ENCODE data around the gene CAMKMT.

- TF ChIP-seq YY1 (IDR thresholded peaks at IDR 0.05; ENCODE audit: insufficient read depth, insufficient read length) (no peak), ZNF274 (IDR thresholded peaks at IDR 0.05; ENCODE audit: low read depth, low read length) (no peak), SUZ12 (IDR thresholded peaks at IDR 0.05; ENCODE audit: extremely low read depth, insufficient read depth, insufficient read length) (no peak)
These were observed 62.5 kb downstream of the CAMKMT start for GRCh38 chr2:44424211-44424610.

All from NT2/D1 (cell line).